Medulla oblongata (tissue), 1 donor: ENCODE measurements around the gene ASTN1.
A peak's percentile ranks its signal among the peaks of the same experiment; 100 is the strongest.

Experiments used
- DNase-seq: peaks from one replicate; pipeline ENCODE4 v3.0.0-alpha.2; 2015; ENCODE audit errors: extremely low spot score

ASTN1 gene

GRCh38 chr1:176879784-176880620 lies 284.5 kb downstream of the ASTN1 start:
- DNase-seq = no peak

GRCh38 chr1:176878750-176879536 lies 285.6 kb downstream of the ASTN1 start:
- no peak for DNase-seq

- no peak for DNase-seq
Measured at GRCh38 chr1:176877557-176877956, 287.0 kb downstream of the ASTN1 start.

- no peak for DNase-seq
Measured at GRCh38 chr1:176876966-176877515, 287.5 kb downstream of the ASTN1 start.

GRCh38 chr1:176869577-176869976 lies 294.9 kb downstream of the ASTN1 start:
- no peak for DNase-seq

- no peak for DNase-seq
Measured at GRCh38 chr1:176866011-176866714, 298.3 kb downstream of the ASTN1 start.

- no peak for DNase-seq
Measured at GRCh38 chr1:176864211-176864610, 300.3 kb downstream of the ASTN1 start.

- no peak for DNase-seq
Measured at GRCh38 chr1:176863613-176864012, 300.9 kb downstream of the ASTN1 start.

GRCh38 chr1:176858433-176858916 lies 306.0 kb downstream of the ASTN1 start:
- DNase-seq = no peak

- no peak for DNase-seq
Measured at GRCh38 chr1:176857632-176858031, 306.9 kb downstream of the ASTN1 start.

GRCh38 chr1:176854758-176855745 lies 309.5 kb downstream of the ASTN1 start:
- no peak for DNase-seq

- no peak for DNase-seq
Measured at GRCh38 chr1:176854121-176854520, 310.4 kb downstream of the ASTN1 start.

- DNase-seq = no peak
Measured at GRCh38 chr1:176853503-176853902, 311.0 kb downstream of the ASTN1 start.

- no peak for DNase-seq
Measured at GRCh38 chr1:176852124-176852523, 312.4 kb downstream of the ASTN1 start.

- no peak for DNase-seq
Measured at GRCh38 chr1:176850871-176851270, 313.6 kb downstream of the ASTN1 start.

GRCh38 chr1:176849281-176849680 lies 315.2 kb downstream of the ASTN1 start:
- no peak for DNase-seq

- DNase-seq = no peak
Measured at GRCh38 chr1:176847052-176847451, 317.5 kb downstream of the ASTN1 start.

- peak; percentile 65 for DNase-seq
Measured at GRCh38 chr1:176843352-176844297, 320.9 kb downstream of the ASTN1 start.

GRCh38 chr1:176841238-176841637 lies 323.3 kb downstream of the ASTN1 start:
- no peak for DNase-seq
